ENCODE data around the gene NOP53. TPM values are rescaled to one million over a fixed set of nuclear protein-coding genes. Genes with fewer than 3 reads are reported as not detected.
"Not testable (repeated sequence)": the region's sequence is repeated elsewhere in the genome, so short reads cannot be mapped to it uniquely, and the experiment has no call there.

NOP53 gene
- total RNA-seq, 1 donor from 2014 or later = 89.9 TPM

GRCh38 chr19:47714339-47714738 lies 31.0 kb upstream of the NOP53 start:
- TF ChIP-seq EZH2 (IDR thresholded peaks at IDR 0.05; ENCODE audit: insufficient read depth, low read length) = no peak
- TF ChIP-seq, protein P1, sequence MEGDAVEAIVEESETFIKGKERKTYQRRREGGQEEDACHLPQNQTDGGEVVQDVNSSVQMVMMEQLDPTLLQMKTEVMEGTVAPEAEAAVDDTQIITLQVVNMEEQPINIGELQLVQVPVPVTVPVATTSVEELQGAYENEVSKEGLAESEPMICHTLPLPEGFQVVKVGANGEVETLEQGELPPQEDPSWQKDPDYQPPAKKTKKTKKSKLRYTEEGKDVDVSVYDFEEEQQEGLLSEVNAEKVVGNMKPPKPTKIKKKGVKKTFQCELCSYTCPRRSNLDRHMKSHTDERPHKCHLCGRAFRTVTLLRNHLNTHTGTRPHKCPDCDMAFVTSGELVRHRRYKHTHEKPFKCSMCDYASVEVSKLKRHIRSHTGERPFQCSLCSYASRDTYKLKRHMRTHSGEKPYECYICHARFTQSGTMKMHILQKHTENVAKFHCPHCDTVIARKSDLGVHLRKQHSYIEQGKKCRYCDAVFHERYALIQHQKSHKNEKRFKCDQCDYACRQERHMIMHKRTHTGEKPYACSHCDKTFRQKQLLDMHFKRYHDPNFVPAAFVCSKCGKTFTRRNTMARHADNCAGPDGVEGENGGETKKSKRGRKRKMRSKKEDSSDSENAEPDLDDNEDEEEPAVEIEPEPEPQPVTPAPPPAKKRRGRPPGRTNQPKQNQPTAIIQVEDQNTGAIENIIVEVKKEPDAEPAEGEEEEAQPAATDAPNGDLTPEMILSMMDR (IDR thresholded peaks at IDR 0.05; ENCODE audit: insufficient read depth, low read depth, low read length) = no peak
- Histone ChIP-seq H3K4me1 (ENCODE audit: insufficient read depth, low read length) (peaks cover 15% of the 10 kb centered on the region), H3K27ac (ENCODE audit: low read depth, low read length) (no peak overlapping the region), H3K27me3 (ENCODE audit: insufficient read depth, low read length) (no peaks in the 10 kb centered on the region), H2AFZ (ENCODE audit: low read depth, low read length) (no peak overlapping the region), H3K4me3 (ENCODE audit: insufficient read depth, low read depth, low read length) (peak overlapping the region; percentile 93), H3K4me2 (ENCODE audit: low read length) (peak overlapping the region; percentile 92), H3K9ac (ENCODE audit: low read length) (peak overlapping the region; percentile 99), H3K36me3 (ENCODE audit: insufficient read depth, low read length) (peaks cover 3% of the 10 kb centered on the region), H4K20me1 (ENCODE audit: insufficient read depth, low read length) (peaks cover 31% of the 10 kb centered on the region), H3K79me2 (ENCODE audit: insufficient read depth, low read length) (peaks cover 50% of the 10 kb centered on the region), H3K9me3 (ENCODE audit: insufficient read depth, low read depth, low read length) (no peaks in the 10 kb centered on the region)
- peak; percentile 32 for FAIRE-seq
- Mint-ChIP-seq H3K36me3 (ENCODE audit: low read depth, unreplicated experiment) (peaks cover 34% of the 10 kb centered on the region), H3K4me3 (ENCODE audit: unreplicated experiment) (peak overlapping the region; percentile 94), H3K27ac (ENCODE audit: unreplicated experiment) (peak overlapping the region; percentile 15), H3K27me3 (ENCODE audit: low read depth, unreplicated experiment) (no peaks in the 10 kb centered on the region), H3K9me3 (ENCODE audit: unreplicated experiment) (peaks cover 12% of the 10 kb centered on the region), H3K4me1 (ENCODE audit: low read depth, unreplicated experiment) (peaks cover 26% of the 10 kb centered on the region)
- DNase-seq (ENCODE audit: low read depth) = no peak

GRCh38 chr19:47714855-47715254 lies 30.5 kb upstream of the NOP53 start:
- H3K36me3 ChIP-seq (ENCODE audit: insufficient read depth, low read length); H3K27me3 ChIP-seq (ENCODE audit: insufficient read depth, low read length); FAIRE-seq; H3K27ac Mint-ChIP-seq (ENCODE audit: unreplicated experiment); H3K9me3 ChIP-seq (ENCODE audit: insufficient read depth, low read depth, low read length); H3K9ac ChIP-seq (ENCODE audit: low read length); H3K27me3 Mint-ChIP-seq (ENCODE audit: low read depth, unreplicated experiment); H3K27ac ChIP-seq (ENCODE audit: low read depth, low read length); DNase-seq (ENCODE audit: low read depth); H2AFZ ChIP-seq (ENCODE audit: low read depth, low read length): not testable (repeated sequence)
- Mint-ChIP-seq H3K4me3 (ENCODE audit: unreplicated experiment) (peak overlapping the region; percentile 94), H3K9me3 (ENCODE audit: unreplicated experiment) (peaks cover 12% of the 10 kb centered on the region), H3K36me3 (ENCODE audit: low read depth, unreplicated experiment) (peaks cover 34% of the 10 kb centered on the region), H3K4me1 (ENCODE audit: low read depth, unreplicated experiment) (peaks cover 27% of the 10 kb centered on the region)
- Histone ChIP-seq H3K4me1 (ENCODE audit: insufficient read depth, low read length) (peaks cover 20% of the 10 kb centered on the region), H3K4me3 (ENCODE audit: insufficient read depth, low read depth, low read length) (peak overlapping the region; percentile 93), H3K79me2 (ENCODE audit: insufficient read depth, low read length) (peaks cover 54% of the 10 kb centered on the region), H3K4me2 (ENCODE audit: low read length) (peak overlapping the region; percentile 92), H4K20me1 (ENCODE audit: insufficient read depth, low read length) (peaks cover 31% of the 10 kb centered on the region)

DNA sequence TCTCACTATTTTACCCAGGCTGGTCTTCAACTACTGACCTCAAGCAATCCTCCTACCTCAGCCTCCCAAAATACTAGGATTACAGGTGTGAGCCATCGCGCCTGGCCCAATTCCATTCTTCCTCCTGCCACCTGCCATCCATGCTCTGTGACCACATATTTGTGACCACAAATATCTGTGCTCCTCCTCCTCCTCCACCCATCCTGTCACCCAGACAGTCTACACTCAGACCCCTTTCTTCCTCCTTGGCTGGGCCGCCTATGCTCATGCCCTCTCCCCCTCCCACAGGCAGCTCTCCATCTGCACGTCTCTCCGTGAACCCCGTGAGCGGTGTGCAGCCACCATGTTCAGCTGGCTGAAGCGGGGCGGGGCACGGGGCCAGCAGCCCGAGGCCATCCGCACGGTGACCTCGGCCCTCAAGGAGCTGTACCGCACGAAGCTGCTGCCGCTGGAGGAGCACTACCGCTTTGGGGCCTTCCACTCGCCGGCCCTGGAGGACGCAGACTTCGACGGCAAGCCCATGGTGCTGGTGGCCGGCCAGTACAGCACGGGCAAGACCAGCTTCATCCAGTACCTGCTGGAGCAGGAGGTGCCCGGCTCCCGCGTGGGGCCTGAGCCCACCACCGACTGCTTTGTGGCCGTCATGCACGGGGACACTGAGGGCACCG lies 28.9 kb upstream of the NOP53 start:
- no peak overlapping the region for H3K4me3 ChIP-seq (ENCODE audit: insufficient read depth, low read depth, low read length)
- peaks cover 66% of the 10 kb centered on the region for H3K79me2 ChIP-seq (ENCODE audit: insufficient read depth, low read length)
- no peak for TF ChIP-seq EZH2 (IDR thresholded peaks at IDR 0.05; ENCODE audit: insufficient read depth, low read length)
- TF ChIP-seq, protein P1 (IDR thresholded peaks at IDR 0.05; ENCODE audit: insufficient read depth, low read depth, low read length) = no peak
- H3K4me2 ChIP-seq (ENCODE audit: low read length) = no peak overlapping the region
- H3K36me3 Mint-ChIP-seq (ENCODE audit: low read depth, unreplicated experiment) = peaks cover 34% of the 10 kb centered on the region
- peaks cover 12% of the 10 kb centered on the region for H3K9me3 Mint-ChIP-seq (ENCODE audit: unreplicated experiment)
- no peak overlapping the region for H2AFZ ChIP-seq (ENCODE audit: low read depth, low read length)
- FAIRE-seq = no peak
- peaks cover 28% of the 10 kb centered on the region for H3K4me1 ChIP-seq (ENCODE audit: insufficient read depth, low read length)
- no peak overlapping the region for H3K9ac ChIP-seq (ENCODE audit: low read length)
- H3K4me1 Mint-ChIP-seq (ENCODE audit: low read depth, unreplicated experiment) = peaks cover 35% of the 10 kb centered on the region
- no peaks in the 10 kb centered on the region for H3K27me3 ChIP-seq (ENCODE audit: insufficient read depth, low read length)
- no peaks in the 10 kb centered on the region for H3K9me3 ChIP-seq (ENCODE audit: insufficient read depth, low read depth, low read length)
- no peaks in the 10 kb centered on the region for H3K27me3 Mint-ChIP-seq (ENCODE audit: low read depth, unreplicated experiment)
- H4K20me1 ChIP-seq (ENCODE audit: insufficient read depth, low read length) = peaks cover 39% of the 10 kb centered on the region
- no peak overlapping the region for H3K27ac ChIP-seq (ENCODE audit: low read depth, low read length)
- peak overlapping the region; percentile 69 for H3K4me3 Mint-ChIP-seq (ENCODE audit: unreplicated experiment)
- no peak overlapping the region for H3K27ac Mint-ChIP-seq (ENCODE audit: unreplicated experiment)
- H3K36me3 ChIP-seq (ENCODE audit: insufficient read depth, low read length) = peaks cover 9% of the 10 kb centered on the region
- no peak for DNase-seq (ENCODE audit: low read depth)

GRCh38 chr19:47718415-47719046 lies 26.8 kb upstream of the NOP53 start:
- Histone ChIP-seq H3K79me2 (ENCODE audit: insufficient read depth, low read length) (peaks cover 59% of the 10 kb centered on the region), H3K4me2 (ENCODE audit: low read length) (peak overlapping the region; percentile 84), H3K4me3 (ENCODE audit: insufficient read depth, low read depth, low read length) (peak overlapping the region; percentile 6), H3K9ac (ENCODE audit: low read length) (peak overlapping the region; percentile 83), H3K27ac (ENCODE audit: low read depth, low read length) (peak overlapping the region; percentile 87), H2AFZ (ENCODE audit: low read depth, low read length) (peak overlapping the region; percentile 23), H3K4me1 (ENCODE audit: insufficient read depth, low read length) (peaks cover 42% of the 10 kb centered on the region), H4K20me1 (ENCODE audit: insufficient read depth, low read length) (peaks cover 39% of the 10 kb centered on the region)
- not testable (repeated sequence) for DNase-seq (ENCODE audit: low read depth); H3K36me3 ChIP-seq (ENCODE audit: insufficient read depth, low read length); FAIRE-seq; H3K9me3 ChIP-seq (ENCODE audit: insufficient read depth, low read depth, low read length); H3K27me3 Mint-ChIP-seq (ENCODE audit: low read depth, unreplicated experiment); H3K27me3 ChIP-seq (ENCODE audit: insufficient read depth, low read length)
- H3K27ac Mint-ChIP-seq (ENCODE audit: unreplicated experiment) = peak overlapping the region; percentile 80
- H3K4me3 Mint-ChIP-seq (ENCODE audit: unreplicated experiment) = peak overlapping the region; percentile 67
- peaks cover 12% of the 10 kb centered on the region for H3K9me3 Mint-ChIP-seq (ENCODE audit: unreplicated experiment)
- peaks cover 37% of the 10 kb centered on the region for H3K4me1 Mint-ChIP-seq (ENCODE audit: low read depth, unreplicated experiment)
- H3K36me3 Mint-ChIP-seq (ENCODE audit: low read depth, unreplicated experiment) = peaks cover 34% of the 10 kb centered on the region

All from astrocyte (in vitro differentiated cells and primary cell).